NCI-H446 treated with DMSO at 0.1 percent for 48 hours (cell line): ENCODE measurements around the gene TAF6.

Experiments
- DNase-seq: peaks from one replicate; lab custom pipeline; 2025; lab: John Stamatoyannopoulos, UW

The TAF6 gene

GRCh38 chr7:100122067-100122466, 2.9 kb upstream of the TAF6 start:
- DNase-seq: no peak

GRCh38 chr7:100120733-100121036, 1.5 kb upstream of the TAF6 start:
- no peak for DNase-seq

GRCh38 chr7:100119970-100120732, 993 bp upstream of the TAF6 start:
- peak; percentile 50 for DNase-seq

GRCh38 chr7:100118388-100119071, 628 bp downstream of the TAF6 start:
- DNase-seq: no peak

- no peak for DNase-seq
These were observed 4.1 kb downstream of the TAF6 start for GRCh38 chr7:100115026-100115425.

DNA sequence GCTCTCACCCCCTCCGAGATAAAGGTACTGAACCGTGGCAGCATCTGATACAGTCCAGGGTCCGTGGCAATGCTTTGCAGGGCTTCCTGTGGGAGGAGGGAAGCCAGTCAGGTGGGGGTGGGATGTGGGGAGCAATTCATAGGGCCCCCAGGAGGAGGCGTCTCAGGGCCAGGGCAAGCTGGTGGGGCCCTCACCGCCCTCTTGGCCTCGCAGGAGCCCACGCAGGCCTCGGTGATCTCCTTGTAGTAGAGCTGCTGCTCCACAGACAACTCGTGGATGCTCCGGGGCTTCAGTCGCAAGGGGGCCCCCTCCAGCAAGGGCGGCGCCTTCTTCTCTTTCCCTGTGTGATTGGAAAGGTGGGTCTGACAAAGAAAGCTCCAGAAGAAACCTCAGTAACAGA, 7.2 kb downstream of the TAF6 start:
- no peak for DNase-seq

DNA sequence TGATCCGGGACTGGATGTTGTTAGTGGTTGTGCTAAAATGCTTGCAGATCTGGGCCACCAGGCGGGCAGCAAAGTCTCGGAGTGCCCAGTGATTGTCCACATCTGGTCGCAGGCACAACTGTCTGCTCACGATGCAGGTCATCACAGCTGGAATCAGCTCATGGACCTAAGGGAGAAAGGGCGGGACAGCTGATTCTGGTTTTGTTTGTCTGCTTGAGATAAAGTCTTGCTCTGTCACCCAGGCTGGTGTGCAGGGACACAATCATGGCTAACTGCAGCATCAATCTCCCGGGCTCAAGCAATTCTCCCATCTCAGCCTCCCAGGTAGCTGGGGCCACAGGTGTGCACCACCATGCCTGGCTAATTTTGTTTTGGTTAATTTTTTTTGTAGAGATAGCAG, 8.0 kb downstream of the TAF6 start:
- DNase-seq: no peak

DNA sequence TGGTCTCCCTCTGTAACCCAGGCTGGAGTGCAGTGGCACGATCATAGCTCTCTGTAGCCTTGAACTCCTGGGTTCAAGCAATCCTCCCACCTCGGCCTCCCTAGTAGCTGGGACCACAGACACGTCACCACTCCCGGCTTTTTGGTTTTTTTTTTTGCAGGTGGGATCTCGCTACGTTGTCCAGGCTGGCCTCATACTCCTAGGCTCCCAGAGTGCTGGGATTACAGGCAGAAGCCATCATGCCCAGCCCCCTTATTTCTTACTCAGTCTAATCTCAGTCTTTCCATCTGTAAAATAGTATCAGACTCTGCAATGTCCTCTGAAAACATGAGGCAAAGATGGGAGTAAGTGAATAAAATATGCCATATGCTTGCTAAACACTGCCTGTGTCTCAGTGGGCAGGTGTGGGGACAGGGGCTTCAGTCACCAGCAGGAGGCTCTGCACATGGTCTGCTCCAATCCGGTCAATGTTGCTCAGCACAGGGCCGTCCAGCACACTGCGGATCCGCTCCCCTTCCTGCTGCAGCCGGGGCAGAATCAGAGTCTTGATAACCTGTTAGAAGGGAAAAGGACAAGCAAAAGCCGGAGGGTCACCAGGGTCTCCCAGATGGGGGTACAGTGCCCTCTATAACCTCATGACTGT, 9.5 kb downstream of the TAF6 start:
- no peak for DNase-seq

GRCh38 chr7:100107890-100108289, 11.3 kb downstream of the TAF6 start:
- no peak for DNase-seq

DNA sequence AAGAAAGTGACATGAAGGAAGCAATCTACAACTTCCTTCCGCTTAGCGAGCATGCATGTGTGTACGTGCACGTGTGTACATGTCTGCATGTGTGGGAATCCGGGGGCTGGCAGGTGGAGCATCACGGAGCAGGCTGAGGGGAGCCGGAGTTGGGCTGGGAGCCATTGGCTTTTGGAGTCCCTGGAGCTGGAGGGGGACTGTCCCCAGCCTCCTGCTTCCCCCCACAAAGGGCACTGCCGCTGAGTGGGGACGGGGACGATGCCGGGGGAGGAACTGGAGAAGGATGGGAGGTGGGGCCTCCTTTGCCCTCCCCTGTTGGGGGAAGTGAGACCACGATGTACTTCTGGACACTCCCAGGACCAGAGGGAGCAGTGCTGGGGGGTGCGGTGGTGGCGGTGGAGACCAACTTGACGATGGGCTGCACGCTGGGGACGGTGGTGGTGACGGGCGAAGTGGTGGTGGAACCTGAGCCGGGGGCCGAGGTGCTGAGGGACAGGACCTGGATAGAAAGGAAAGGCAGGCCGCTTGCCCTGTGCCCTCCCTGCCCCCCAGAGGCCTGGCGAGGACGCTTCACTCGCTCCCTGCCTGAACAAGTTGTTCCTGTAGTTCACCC, 11.9 kb downstream of the TAF6 start:
- DNase-seq: no peak

GRCh38 chr7:100106633-100107032, 12.5 kb downstream of the TAF6 start:
- no peak for DNase-seq

- DNase-seq: no peak
These were observed 13.6 kb downstream of the TAF6 start for GRCh38 chr7:100105534-100105933.

GRCh38 chr7:100102950-100103840, 16.0 kb downstream of the TAF6 start:
- DNase-seq: no peak

DNA sequence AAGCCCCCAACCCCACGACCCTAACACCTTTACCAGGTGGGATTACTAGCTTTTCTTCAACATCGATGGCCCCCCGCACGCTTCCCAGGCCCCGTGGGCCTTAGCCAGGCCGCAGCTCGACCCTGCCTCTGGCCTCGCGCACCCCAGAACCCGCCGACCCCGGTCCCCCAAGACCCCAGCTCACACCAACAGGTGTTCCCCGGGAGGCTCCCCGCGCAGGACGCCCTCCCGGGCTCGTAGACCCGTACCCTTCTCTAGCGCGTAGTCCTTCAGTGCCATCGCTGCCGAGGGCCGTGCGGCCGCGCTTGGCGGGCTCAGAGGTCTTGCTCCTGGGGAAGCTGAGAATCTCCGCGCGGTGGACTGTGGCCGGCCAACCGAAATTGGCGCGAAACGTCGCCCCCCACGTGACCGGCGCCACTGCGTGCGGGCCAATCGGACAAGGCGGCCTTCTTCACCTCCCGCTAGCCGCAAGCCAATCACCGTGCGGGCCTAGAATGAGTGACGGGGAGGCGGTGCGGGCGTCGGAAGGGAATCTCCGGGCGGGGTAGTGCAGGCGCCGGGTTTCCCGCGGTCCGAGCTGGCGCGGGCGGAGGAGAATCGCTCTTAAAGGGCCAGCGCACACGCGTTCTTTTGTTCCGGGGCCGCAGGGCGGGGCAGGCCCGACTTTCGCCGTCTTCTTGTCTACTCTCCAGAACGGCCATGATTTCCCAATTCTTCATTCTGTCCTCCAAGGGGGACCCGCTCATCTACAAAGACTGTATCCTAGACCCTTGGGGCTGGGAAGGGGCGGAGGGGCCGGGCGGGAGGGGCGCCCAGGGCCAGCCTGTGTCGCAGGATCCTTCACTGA, 17.9 kb downstream of the TAF6 start, which contains the start of the genes AP4M1 and MCM7:
Gene AP4M1, plus strand, starts transcription at position 628 of the 847 bp plus-strand sequence. Its CDS starts 72 bp downstream, at position 700.
Gene MCM7, minus strand, starts transcription at position 382 of the 847 bp plus-strand sequence. Its CDS starts 103 bp downstream, at position 279.
- DNase-seq: peak; percentile 97

GRCh38 chr7:100100420-100101015, 18.6 kb downstream of the TAF6 start:
- peak; percentile 85 for DNase-seq

DNA sequence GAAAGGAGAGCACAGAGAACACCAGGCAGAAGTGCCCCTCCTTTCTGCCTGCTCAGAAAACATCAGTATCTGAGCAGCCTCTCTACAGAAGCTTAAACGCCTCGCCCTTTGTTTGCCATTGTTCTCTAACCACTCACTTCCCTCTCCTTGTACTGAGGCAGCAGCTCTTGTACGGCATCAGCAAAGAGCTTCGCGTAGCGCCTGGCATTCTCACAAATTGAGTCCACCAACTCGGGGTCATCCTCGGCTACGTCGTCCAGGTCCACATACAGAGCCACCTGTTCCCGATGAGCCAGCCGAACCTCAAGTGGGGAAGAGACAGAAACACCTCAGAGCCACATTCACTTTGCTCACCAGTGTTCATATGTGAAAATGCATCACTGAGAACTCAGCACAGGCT, 19.7 kb downstream of the TAF6 start:
- DNase-seq: no peak

DNA sequence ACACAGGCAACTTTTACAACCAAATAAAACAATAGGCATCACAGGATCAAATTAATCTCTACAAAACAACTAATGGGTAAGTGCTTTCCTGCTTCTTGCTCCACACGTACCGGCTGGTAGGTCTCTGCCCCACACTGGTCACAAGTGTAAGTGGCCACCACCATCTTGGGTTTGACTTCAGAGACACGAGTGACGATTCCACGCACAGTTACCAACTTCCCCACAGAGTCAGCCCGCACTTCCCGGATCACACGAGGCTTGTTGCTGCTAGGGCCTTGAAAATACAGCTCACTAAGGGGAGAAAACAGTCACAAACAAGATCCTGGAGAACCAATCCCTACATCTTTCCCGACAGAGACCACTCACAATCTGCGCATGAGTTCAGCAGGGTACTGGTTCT, 20.2 kb downstream of the TAF6 start:
- no peak for DNase-seq

DNA sequence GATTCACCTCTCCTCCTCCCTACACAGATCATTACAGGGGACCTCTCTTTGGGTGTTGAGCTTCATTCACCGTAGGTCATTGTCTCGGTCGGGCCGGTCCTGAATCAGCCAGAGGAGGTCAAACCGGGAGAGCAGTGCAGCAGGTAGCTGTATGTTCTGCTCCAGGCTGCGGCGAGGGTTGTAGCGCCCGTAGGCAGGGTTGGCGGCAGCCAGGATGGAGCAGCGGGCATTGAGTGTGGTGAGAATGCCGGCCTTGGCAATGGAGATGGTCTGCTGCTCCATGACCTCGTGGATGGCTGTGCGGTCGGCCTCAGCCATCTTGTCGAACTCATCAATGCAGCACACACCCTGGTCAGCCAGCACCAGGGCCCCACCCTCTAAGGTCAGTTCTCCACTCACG, 23.5 kb downstream of the TAF6 start:
- no peak for DNase-seq

- DNase-seq: no peak
These were observed 23.9 kb downstream of the TAF6 start for GRCh38 chr7:100095289-100095688.

- no peak for DNase-seq
These were observed 25.2 kb downstream of the TAF6 start for GRCh38 chr7:100093925-100094486.
